Activated CD4-positive, alpha-beta T cell treated with anti-CD3 and anti-CD28 coated beads, Interleukin-2, Interleukin-4, amounts not matched to agents 100 ng/mL and 50 ng/mL, durations not matched to agents 16 hours and 8 hours (primary cell): ENCODE results near the gene SPAG7.
"Not testable (repeated sequence)": the region's sequence is repeated elsewhere in the genome, so short reads cannot be mapped to it uniquely, and the experiment has no call there.

Experiments used
- DNase-seq: peaks from one replicate; pipeline ENCODE4 v3.0.0-alpha.2; 2020; ENCODE audit warnings: low spot score

SPAG7 gene

DNA sequence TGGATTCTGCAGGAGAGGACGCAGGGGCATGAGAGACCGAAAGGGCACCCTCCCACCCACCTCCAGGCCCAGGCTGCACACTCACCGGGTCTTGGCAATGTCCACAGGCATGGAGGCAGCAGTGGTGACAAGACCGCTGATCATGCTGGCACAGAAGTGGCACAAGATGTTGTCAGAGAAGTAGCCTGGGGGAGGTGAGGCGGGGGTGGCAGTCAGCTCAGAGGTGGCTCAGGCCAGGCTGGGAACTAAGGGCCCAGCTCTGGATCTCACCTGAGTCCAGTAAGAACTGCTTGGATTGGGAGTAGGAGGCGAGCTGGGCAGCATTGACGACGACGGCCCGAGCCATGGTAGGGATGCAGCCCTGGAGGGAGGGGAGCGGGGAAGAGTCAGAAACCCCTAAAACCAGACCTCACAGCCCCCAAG is 29.5 kb downstream of the SPAG7 start:
- no peak for DNase-seq

DNA sequence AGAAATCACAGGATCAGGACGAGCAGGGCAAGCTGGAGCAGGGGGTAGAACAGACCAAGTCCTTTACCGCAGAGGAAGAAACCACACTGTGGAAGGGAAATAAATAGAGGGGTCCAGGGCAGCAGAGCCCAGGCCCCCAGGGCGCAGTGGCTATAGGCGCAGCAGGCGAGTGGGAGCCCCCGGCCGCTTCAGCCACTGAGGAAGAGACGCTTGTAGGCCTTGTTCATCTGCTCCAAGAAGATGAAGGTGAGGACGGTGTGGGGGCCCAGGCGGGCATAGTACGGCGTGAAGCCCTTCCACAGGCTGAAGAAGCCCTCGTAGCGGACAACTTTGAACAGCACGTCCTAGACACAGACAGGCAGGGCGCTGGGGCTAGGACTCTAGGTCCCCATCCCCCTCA is 30.1 kb downstream of the SPAG7 start:
- DNase-seq = no peak

DNA sequence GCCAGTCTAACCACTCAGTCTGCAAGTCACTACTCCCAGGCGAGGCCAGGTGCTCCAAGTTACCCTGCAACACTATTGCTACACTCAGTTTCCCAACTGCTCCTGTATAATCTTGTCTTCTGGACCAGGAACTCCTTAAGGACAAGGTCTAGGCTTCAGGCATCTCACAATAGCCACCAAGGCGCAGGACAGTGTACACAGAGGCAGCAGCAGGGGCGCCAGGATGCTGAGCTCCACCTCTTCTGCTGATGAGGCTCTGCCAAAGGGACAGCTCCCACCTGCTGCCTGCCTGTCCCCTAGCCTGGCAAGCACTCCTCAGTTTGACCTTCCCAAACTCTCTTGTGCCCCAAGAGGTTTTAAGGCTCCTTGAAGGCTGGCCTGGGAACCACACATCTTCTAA is 31.2 kb downstream of the SPAG7 start:
- DNase-seq = no peak

DNA sequence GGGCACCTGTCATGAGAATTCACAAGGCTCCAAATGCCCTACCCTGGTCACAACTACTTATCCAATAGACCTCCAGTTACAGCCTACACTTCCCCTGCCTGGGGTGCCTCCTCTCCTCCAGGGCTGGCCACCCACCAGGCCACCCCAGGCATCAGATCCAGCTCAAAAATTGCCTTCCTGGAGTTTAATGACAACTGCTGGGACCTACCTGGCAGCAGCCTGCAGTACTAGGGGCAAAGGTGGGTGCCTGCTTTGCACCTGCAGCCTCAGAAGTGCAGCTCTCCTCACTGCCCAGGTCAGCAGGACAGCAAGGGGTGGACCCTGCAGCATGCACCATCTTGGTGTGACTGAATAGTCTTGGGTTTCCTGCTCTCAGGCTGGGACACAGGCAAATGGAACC is 32.0 kb downstream of the SPAG7 start:
- no peak for DNase-seq

DNA sequence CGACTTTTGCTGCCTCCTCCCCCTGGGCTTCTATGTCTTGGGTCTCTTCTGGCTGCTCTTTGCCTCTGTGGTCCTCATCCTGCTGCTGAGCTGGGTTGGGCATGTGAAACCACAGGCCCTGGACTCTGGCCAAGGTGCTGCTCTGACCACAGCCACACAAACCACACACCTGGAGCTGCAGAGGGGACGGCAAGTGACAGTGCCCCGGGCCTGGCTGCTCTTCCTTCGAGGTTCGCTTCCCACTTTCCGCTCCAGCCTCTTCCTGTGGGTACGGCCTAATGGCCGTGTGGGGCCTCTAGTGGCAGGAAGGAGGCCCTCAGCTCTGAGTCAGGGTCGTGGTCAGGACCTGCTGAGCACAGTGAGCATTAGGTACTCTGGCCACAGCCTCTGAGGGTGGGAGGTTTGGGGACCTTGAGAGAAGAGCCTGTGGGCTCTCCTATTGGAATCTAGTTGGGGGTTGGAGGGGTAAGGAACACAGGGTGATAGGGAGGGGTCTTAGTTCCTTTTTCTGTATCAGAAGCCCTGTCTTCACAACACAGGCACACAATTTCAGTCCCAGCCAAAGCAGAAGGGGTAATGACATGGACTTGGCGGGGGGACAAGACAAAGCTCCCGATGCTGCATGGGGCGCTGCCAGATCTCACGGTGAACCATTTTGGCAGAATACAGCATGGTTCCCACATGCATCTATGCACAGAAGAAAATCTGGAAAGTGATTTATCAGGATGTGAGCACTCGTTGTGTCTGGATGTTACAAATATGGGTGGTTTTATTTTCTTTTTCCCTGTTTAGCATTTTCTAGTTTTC is 33.2 kb downstream of the SPAG7 start:
- DNase-seq = peak; percentile 21

DNA sequence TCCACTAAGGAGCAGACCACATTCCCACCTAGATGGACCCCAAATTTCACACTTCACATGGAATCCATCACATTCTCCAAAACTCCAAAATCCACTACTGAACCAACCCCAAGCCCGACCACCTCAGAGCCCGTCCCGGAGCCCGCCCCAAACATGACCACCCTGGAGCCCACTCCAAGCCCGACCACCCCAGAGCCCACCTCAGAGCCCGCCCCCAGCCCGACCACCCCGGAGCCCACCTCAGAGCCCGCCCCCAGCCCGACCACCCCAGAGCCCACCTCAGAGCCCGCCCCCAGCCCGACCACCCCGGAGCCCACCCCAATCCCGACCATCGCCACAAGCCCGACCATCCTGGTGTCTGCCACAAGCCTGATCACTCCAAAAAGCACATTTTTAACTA is 34.0 kb downstream of the SPAG7 start:
- no peak for DNase-seq

DNA sequence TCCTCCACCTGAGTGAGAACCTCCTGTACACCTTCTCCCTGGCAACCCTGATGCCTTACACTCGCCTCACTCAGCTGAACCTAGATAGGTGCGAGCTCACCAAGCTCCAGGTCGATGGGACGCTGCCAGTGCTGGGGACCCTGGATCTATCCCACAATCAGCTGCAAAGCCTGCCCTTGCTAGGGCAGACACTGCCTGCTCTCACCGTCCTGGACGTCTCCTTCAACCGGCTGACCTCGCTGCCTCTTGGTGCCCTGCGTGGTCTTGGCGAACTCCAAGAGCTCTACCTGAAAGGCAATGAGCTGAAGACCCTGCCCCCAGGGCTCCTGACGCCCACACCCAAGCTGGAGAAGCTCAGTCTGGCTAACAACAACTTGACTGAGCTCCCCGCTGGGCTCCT is 34.9 kb downstream of the SPAG7 start:
- no peak for DNase-seq

DNA sequence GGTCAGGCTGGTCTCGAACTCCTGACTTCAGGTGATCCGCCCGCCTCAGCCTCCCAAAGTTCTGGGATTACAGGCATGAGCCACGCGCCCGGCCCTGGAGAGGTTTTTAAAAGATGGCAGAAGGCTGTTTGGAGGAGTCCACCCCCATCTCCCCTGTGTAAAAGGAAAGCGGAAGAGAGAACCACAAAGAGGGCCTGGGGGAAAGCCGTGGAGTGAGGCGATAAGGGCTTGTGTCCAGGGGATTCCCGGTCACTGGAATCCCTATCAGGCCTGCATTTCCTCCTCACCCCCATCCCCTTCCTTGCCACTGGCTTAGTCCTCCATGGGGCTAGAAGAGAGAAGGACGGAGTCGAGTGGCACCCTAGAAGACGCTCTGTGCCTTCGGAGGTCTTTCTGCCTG is 35.7 kb downstream of the SPAG7 start, which contains the start of gene GP1BA:
GP1BA (plus strand) TSS at position 315 of the 400 bp plus-strand sequence. CDS start 328 bp downstream, outside the sequence.
- no peak for DNase-seq

DNA sequence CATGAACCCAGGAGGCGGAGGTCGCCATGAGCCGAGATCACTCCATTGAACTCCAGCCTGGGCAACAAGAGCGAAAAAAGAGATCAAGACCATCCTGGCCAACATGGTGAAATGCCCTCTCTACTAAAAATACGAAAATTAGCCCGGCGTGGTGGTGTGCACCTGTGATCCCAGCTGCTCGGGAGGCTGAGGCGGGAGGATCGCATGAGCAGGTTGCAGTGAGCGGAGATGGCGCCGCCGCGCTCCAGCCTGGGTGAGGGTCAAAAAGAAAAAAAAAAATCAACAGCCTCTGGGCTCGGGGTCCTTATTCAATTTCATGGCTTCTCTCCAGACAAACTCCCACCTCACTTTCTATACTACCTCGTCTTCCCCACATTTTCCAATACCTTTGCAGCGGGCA is 38.7 kb downstream of the SPAG7 start:
- DNase-seq = no peak

DNA sequence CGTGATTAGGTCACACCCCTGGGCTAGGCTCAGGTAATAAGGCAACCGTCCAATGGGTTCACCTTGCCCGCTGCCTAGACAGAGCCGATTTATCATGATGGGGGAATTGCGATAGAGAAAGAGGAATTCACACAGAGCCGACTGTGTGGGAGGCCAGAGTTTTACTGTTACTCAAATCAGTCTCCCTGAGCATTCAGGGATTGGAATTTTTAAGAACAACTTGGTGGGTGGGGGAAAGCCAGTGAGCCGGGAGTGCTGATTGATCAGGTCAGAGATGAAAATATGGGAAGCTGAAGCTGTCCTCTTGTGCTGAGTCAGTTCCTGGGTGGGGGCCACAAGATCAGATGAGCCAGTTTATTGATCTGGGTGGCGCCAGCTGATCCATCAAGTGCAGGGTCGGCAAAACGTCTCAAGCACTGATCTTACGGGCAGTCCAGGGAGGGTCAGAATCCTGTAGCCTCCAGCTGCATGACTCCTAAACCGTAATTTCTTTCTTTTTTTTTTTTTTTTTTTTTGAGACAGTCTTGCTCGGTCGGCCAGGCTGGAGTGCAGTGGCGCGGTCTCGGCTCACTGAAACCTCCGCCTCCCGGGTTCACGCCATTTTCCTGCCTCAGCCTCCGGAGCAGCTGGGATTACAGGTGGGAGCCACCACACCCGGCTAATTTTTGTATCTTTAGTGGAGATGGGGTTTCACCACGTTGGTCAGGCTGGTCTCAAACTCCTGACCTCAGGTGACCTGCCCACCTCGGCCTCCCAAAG is 40.9 kb downstream of the SPAG7 start:
- DNase-seq = not testable (repeated sequence)

DNA sequence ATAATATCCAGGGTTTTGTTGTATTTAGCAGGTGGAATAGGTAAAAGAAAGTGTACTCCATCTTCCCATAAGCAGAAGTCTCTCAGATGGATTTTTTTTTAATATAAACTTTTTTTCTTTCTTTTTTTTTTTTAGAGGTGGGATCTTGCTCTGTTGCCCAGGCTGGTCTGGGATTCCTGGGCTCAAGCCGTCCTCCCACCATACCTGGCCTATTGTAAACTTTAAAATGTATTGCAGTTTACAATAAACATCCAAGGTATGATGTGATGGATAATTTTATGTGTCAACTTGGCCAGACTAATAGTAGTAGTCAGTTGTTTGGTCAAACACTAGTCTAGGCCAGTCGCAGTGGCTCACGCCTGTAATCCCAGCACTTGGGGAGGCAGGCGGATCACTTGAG is 46.3 kb downstream of the SPAG7 start:
- no peak for DNase-seq

DNA sequence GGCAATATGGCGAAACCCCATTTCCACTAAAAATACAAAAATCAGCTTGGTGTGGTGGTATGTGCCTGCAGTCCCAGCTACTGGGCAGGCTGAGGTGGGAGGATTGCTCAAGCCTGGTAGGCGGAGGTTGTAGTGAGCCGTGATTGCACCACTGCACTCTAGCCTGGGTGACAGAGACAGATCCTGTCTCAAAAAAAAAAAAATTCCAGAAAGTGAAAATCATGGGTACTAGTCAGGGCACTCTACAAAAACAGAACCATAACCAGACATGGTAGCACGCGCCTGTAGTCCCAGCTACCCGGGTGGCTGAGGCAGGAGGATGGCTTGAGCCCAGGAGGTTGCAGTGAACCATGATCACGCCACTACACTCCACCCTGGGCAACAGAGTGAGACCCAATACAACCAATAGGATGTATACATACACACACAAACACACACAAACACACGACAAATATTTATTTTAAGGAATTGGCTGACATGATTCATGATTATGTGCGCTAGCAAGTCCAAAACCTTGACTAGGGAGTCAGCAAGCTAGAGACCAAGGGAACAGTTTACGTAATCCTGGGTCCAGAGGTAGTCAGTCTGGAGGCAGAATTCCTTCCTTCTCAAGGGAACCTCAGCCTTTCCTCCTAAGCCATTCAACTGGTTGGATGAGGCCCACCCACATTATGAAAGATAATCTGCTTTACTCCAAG is 47.1 kb downstream of the SPAG7 start:
- DNase-seq = no peak

DNA sequence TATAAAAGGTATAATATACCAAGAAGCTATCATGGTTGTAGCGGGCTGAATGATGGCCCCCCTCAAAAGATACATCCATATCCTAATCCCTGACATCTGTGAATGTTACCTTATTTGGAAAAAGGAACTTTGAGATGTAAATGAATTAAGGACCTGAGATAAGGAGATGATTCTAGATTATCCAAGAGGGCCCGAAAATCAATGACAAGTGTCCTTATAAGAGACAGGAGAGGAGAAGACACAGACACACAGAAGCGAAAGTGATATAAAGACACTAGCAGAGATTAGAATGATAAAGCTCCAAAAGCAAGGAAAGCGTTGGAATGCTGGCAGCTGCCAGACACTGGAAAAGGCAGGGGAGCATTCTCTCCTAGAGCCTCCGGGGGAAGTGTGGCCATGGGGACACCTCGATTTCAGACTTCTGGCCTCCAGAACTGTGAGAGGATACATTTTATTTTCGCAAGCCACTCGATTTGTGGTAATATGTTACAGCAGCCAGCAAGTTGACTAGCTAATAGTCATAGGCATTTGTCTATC is 48.0 kb downstream of the SPAG7 start:
- no peak for DNase-seq

DNA sequence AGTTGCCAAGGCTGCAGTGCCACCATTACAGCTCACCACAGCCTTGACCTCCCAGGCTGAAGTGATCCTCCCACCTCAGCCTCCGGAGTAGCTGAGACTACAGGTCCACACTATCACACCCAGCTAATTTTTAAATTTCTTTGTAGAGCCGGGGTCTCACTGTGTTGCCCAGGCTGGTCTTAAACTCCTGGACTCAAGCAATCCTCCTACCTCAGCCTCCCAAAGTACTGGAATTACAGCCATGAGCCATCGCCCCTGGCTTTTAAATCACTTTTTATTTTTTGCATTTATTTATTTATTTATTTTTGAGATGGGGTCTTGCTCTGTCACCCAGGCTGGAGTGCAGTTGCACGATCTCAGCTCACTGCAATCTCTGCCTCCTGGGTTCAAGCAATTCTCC is 53.1 kb downstream of the SPAG7 start:
- DNase-seq = not testable (repeated sequence)

DNA sequence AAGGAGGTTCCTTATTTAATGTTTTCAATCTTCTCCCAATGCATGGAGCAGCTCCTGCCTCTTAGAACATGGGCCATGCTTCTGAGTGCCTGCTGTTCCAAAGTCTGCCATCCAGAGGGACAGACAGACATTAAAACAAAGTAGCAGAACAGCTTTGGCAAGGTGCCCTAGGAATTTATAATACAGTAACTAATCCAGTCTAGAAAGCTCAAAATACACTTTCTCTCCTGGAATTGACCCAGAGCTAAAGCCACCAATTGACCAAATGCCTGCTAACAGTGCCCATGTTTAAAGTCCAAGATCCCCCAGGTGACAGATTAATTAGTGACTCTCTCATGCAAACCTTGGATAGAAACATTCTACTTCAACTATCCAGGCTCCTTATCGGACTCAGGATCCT is 53.6 kb downstream of the SPAG7 start:
- DNase-seq = no peak
